Stimulated activated CD4-positive, alpha-beta T cell treated with anti-CD3 and anti-CD28 coated beads, Interleukin-1b, Interleukin-23, amount 100 ng/mL, for 24 hours (primary cell): Measurements from ENCODE around the gene TICAM1.
"Not testable (repeated sequence)": the region's sequence is repeated elsewhere in the genome, so short reads cannot be mapped to it uniquely, and the experiment has no call there.

Experiments used
- DNase-seq, 4 experiments: peaks; one replicate each; pipeline ENCODE4 v3.0.0-alpha.2; 2020; ENCODE audit warnings: low read depth in 4 of 4, low spot score in 1 of 4

Gene TICAM1

GRCh38 chr19:4806384-4806783, 25.1 kb downstream of the TICAM1 start:
- no peak for DNase-seq

GRCh38 chr19:4805140-4805539, 26.4 kb downstream of the TICAM1 start:
- DNase-seq: not testable (repeated sequence)

- peak; percentile 28 to 49 (median 46) for DNase-seq
Measured at GRCh38 chr19:4803736-4804695, 27.5 kb downstream of the TICAM1 start.

GRCh38 chr19:4802711-4803110, 28.8 kb downstream of the TICAM1 start:
- no peak for DNase-seq

- no peak for DNase-seq
Measured at GRCh38 chr19:4801085-4801619, 30.4 kb downstream of the TICAM1 start.

- DNase-seq: no peak
Measured at GRCh38 chr19:4800591-4801081, 30.9 kb downstream of the TICAM1 start.

GRCh38 chr19:4795400-4795799, 36.1 kb downstream of the TICAM1 start:
- DNase-seq: no peak

GRCh38 chr19:4794971-4795370, 36.5 kb downstream of the TICAM1 start:
- DNase-seq: no peak

- not testable (repeated sequence) for DNase-seq
Measured at GRCh38 chr19:4793278-4793677, 38.2 kb downstream of the TICAM1 start.

GRCh38 chr19:4792866-4793195, 38.7 kb downstream of the TICAM1 start:
- DNase-seq: not testable (repeated sequence)

GRCh38 chr19:4792019-4792865, 39.3 kb downstream of the TICAM1 start:
- DNase-seq: not testable (repeated sequence)

- peak; percentile 94 to 97 (median 96) for DNase-seq
Measured at GRCh38 chr19:4791183-4792018, 40.1 kb downstream of the TICAM1 start, which contains the start of gene FEM1A. Gene FEM1A (plus strand): TSS chr19:4791734. CDS start chr19:4791855, 121 bp downstream.

- DNase-seq: not testable (repeated sequence)
Measured at GRCh38 chr19:4786412-4787016, 45.0 kb downstream of the TICAM1 start.

- DNase-seq: no peak
Measured at GRCh38 chr19:4781801-4782200, 49.7 kb downstream of the TICAM1 start.

- DNase-seq: no peak
Measured at GRCh38 chr19:4780860-4781259, 50.7 kb downstream of the TICAM1 start.

- not testable (repeated sequence) for DNase-seq
Measured at GRCh38 chr19:4778124-4778523, 53.4 kb downstream of the TICAM1 start.

GRCh38 chr19:4776436-4777211, 54.9 kb downstream of the TICAM1 start:
- no peak for DNase-seq

- no peak for DNase-seq
Measured at GRCh38 chr19:4775627-4776152, 55.8 kb downstream of the TICAM1 start.

- no peak for DNase-seq
Measured at GRCh38 chr19:4774136-4774535, 57.4 kb downstream of the TICAM1 start.
